HL-60 (cell line): ENCODE results near the gene DPCD.
A peak's percentile ranks its signal among the peaks of the same experiment; 100 is the strongest.

ENCODE experiments used
- DNase-seq, 2 experiments: peaks; one replicate each; pipeline ENCODE4 v3.0.0-alpha.2; 2010 to 2020; ENCODE audit warnings: low read depth in 1 of 2, low spot score in 1 of 2
- H3K27ac ChIP-seq: fragments of 250-450 bp; sonication (Bioruptor Pico); replicated peaks from 2 replicates; pipeline ENCODE4 v1.5.1; 2020; ENCODE audit warnings: mild to moderate bottlenecking, moderate library complexity
- H3K27me3 ChIP-seq: fragments of 250-450 bp; sonication (Bioruptor Pico); 2 replicates; pipeline ENCODE4 v1.5.1; 2021; ENCODE audit warnings: mild to moderate bottlenecking, moderate library complexity; ENCODE audit not compliant: insufficient read depth, poor library complexity, severe bottlenecking
- H3K4me3 ChIP-seq: replicated peaks from 2 replicates; pipeline ENCODE4 v1.5.1; 2011; ENCODE audit warnings: mild to moderate bottlenecking, control low read depth, low read length; ENCODE audit not compliant: insufficient read depth
- CTCF ChIP-seq: IDR thresholded peaks from one replicate; pipeline ENCODE4 v1.5.1; 2011; ENCODE audit warnings: low read length, control low read depth, inconsistent platforms; ENCODE audit not compliant: insufficient read depth
- GABPA ChIP-seq: IDR thresholded peaks from 2 replicates; pipeline ENCODE4 v1.6.1; 2012; ENCODE audit warnings: low read depth
- POLR2AphosphoS5 ChIP-seq: IDR thresholded peaks from 2 replicates; pipeline ENCODE4 v1.6.1; 2012; ENCODE audit warnings: low read depth
- REST ChIP-seq: IDR thresholded peaks from 2 replicates; pipeline ENCODE4 v1.6.1; 2012; ENCODE audit warnings: low read depth; ENCODE audit not compliant: insufficient replicate concordance
- SPI1 ChIP-seq: IDR thresholded peaks from 2 replicates; pipeline ENCODE4 v1.6.1; 2012; ENCODE audit warnings: low read depth, mild to moderate bottlenecking, borderline replicate concordance

DPCD gene

GRCh38 chr10:101602761-101603398, 14.8 kb downstream of the DPCD start:
- TF ChIP-seq REST (no peak), POLR2AphosphoS5 (no peak), SPI1 (no peak), CTCF (peak; percentile 97), GABPA (no peak)
- DNase-seq = peak; percentile 62 to 83
- no peaks in the 10 kb centered on the region for H3K27me3 ChIP-seq
- no peak overlapping the region for H3K27ac ChIP-seq
- H3K4me3 ChIP-seq = no peak overlapping the region

- H3K27me3 ChIP-seq = no peaks in the 10 kb centered on the region
- H3K27ac ChIP-seq = no peak overlapping the region
- DNase-seq = no peak
- H3K4me3 ChIP-seq = no peak overlapping the region
- TF ChIP-seq GABPA (no peak), REST (no peak), CTCF (no peak), POLR2AphosphoS5 (no peak), SPI1 (no peak)
These were observed 19.0 kb downstream of the DPCD start for GRCh38 chr10:101607124-101607523.

GRCh38 chr10:101609481-101609880, 21.4 kb downstream of the DPCD start:
- no peak for DNase-seq
- Histone ChIP-seq H3K27ac (no peak overlapping the region), H3K4me3 (no peak overlapping the region), H3K27me3 (no peaks in the 10 kb centered on the region)
- TF ChIP-seq GABPA = no peak
- no peak for TF ChIP-seq CTCF
- TF ChIP-seq REST = no peak
- no peak for TF ChIP-seq POLR2AphosphoS5
- no peak for TF ChIP-seq SPI1
